Tibial nerve (tissue), 4 donors: ENCODE measurements around the gene MSRB1. TPM values are rescaled to one million over a fixed set of nuclear protein-coding genes. Genes with fewer than 3 reads are reported as not detected.
A peak's percentile ranks its signal among the peaks of the same experiment; 100 is the strongest.

Source experiments
- DNase-seq, 2 donors: peaks; one replicate each; pipeline ENCODE4 v3.0.0-alpha.2; 2019; ENCODE audit warnings: low spot score in 2 of 2
- H3K27ac ChIP-seq, 4 donors: fragments of 200-600 bp; sonication (generic) in 3 of 4; one replicate each; pipeline ENCODE4 v1.5.1; 2017 to 2019; ENCODE audit warnings: mild to moderate bottlenecking in 1 of 4
- H3K27me3 ChIP-seq, 2 donors: fragments of 200-600 bp; sonication (generic) in 1 of 2; one replicate each; pipeline versions ENCODE4 v1.5.1 to v1.6.0; 2017 to 2019
- H3K36me3 ChIP-seq, 3 donors: fragments of 200-600 bp; sonication (generic); one replicate each; pipeline ENCODE4 v1.5.1; 2018 to 2019
- H3K4me1 ChIP-seq, 4 donors: fragments of 200-600 bp; sonication (generic) in 3 of 4; one replicate each; pipeline ENCODE4 v1.5.1; 2017 to 2019
- H3K4me3 ChIP-seq, 4 donors: fragments of 200-600 bp; sonication (generic) in 3 of 4; one replicate each; pipeline ENCODE4 v1.5.1; 2017 to 2019; ENCODE audit warnings: mild to moderate bottlenecking in 1 of 4, moderate library complexity in 1 of 4
- H3K9me3 ChIP-seq, 4 donors: fragments of 200-600 bp; sonication (generic) in 3 of 4; one replicate each; pipeline ENCODE4 v1.5.1; 2017 to 2019
- EP300 ChIP-seq, 2 donors: sonication (generic); formaldehyde crosslinking; IDR thresholded peaks; one replicate each; pipeline ENCODE4 v1.6.1; 2017; ENCODE audit warnings: antibody characterized with exemption in 2 of 2, mild to moderate bottlenecking in 1 of 2
- POLR2A ChIP-seq, 2 donors: fragments of 450-650 bp; IDR thresholded peaks; one replicate each; pipeline ENCODE4 v1.6.1; 2017; ENCODE audit warnings: antibody characterized with exemption in 2 of 2, mild to moderate bottlenecking in 2 of 2, moderate library complexity in 2 of 2
- WGBS, 2 donors: methylation state at CpG; one replicate each; pipeline ENCODE4 v1.1.5; 2018; 5-methylcytosine and 5-hydroxymethylcytosine counted together
- total RNA-seq, 4 donors: library from RNA; depleted of rRNA; stranded (reverse); fragments of >200 nt; gene quantifications; one replicate each; pipeline ENCODE4 v1.1.0, GENCODE V29; 2016
- TF ChIP-seq, protein P1 (sequence below), 5 experiments: fragments of 200-600 bp in 3 of 5; fragments of 450-650 bp in 2 of 5; sonication (generic) in 3 of 5; IDR thresholded peaks; one replicate each; pipeline ENCODE4 v1.5.1; 2016 to 2019; ENCODE audit warnings: antibody characterized with exemption in 5 of 5, mild to moderate bottlenecking in 3 of 5, moderate library complexity in 2 of 5

The MSRB1 gene
- total RNA-seq, 4 donors from 2014 or later, result 22.5 to 46.1 (median 30.3) TPM

- no peak for DNase-seq
- H3K4me3 ChIP-seq, result peak overlapping the region in 1 of 4 donors; percentile 94
- peaks cover 0 to 42% of the 10 kb centered on the region in 2 donors for H3K27me3 ChIP-seq
- no peaks in the 10 kb centered on the region for H3K9me3 ChIP-seq
- H3K4me1 ChIP-seq, result peaks cover 0 to 41% (median 20%) of the 10 kb centered on the region in 4 donors
- TF ChIP-seq, protein P1, sequence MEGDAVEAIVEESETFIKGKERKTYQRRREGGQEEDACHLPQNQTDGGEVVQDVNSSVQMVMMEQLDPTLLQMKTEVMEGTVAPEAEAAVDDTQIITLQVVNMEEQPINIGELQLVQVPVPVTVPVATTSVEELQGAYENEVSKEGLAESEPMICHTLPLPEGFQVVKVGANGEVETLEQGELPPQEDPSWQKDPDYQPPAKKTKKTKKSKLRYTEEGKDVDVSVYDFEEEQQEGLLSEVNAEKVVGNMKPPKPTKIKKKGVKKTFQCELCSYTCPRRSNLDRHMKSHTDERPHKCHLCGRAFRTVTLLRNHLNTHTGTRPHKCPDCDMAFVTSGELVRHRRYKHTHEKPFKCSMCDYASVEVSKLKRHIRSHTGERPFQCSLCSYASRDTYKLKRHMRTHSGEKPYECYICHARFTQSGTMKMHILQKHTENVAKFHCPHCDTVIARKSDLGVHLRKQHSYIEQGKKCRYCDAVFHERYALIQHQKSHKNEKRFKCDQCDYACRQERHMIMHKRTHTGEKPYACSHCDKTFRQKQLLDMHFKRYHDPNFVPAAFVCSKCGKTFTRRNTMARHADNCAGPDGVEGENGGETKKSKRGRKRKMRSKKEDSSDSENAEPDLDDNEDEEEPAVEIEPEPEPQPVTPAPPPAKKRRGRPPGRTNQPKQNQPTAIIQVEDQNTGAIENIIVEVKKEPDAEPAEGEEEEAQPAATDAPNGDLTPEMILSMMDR (IDR thresholded peaks at IDR 0.05), result no peak
- TF ChIP-seq POLR2A (IDR thresholded peaks at IDR 0.05) (no peak), EP300 (IDR thresholded peaks at IDR 0.05) (no peak)
- peaks cover 0 to 26% (median 0%) of the 10 kb centered on the region in 3 donors for H3K36me3 ChIP-seq
- H3K27ac ChIP-seq, result peak overlapping the region in 1 of 4 donors; percentile 85
- 93 to 95% methylated on average over 12 of the region's 14 CpGs for WGBS, 2 donors
Observed at GRCh38 chr16:1985466-1986150, 42.6 kb upstream of the MSRB1 start.

GRCh38 chr16:1984347-1985225, 41.6 kb upstream of the MSRB1 start:
- no peak for DNase-seq
- H3K27me3 ChIP-seq, result peaks cover 0 to 44% of the 10 kb centered on the region in 2 donors
- no peak for TF ChIP-seq EP300 (IDR thresholded peaks at IDR 0.05)
- TF ChIP-seq, protein P1 (IDR thresholded peaks at IDR 0.05), result no peak
- no peak for TF ChIP-seq POLR2A (IDR thresholded peaks at IDR 0.05)
- H3K27ac ChIP-seq, result peak overlapping the region in 3 of 4 donors; percentile 74 to 86 (median 85)
- peak overlapping the region; percentile 56 to 94 (median 88) for H3K4me3 ChIP-seq
- no peaks in the 10 kb centered on the region for H3K9me3 ChIP-seq
- peaks cover 0 to 42% (median 22%) of the 10 kb centered on the region in 4 donors for H3K4me1 ChIP-seq
- H3K36me3 ChIP-seq, result peaks cover 0 to 26% (median 0%) of the 10 kb centered on the region in 3 donors
- WGBS, 2 donors, result 8 to 10% methylated on average over 44 to 48 of the region's 58 CpGs

DNA sequence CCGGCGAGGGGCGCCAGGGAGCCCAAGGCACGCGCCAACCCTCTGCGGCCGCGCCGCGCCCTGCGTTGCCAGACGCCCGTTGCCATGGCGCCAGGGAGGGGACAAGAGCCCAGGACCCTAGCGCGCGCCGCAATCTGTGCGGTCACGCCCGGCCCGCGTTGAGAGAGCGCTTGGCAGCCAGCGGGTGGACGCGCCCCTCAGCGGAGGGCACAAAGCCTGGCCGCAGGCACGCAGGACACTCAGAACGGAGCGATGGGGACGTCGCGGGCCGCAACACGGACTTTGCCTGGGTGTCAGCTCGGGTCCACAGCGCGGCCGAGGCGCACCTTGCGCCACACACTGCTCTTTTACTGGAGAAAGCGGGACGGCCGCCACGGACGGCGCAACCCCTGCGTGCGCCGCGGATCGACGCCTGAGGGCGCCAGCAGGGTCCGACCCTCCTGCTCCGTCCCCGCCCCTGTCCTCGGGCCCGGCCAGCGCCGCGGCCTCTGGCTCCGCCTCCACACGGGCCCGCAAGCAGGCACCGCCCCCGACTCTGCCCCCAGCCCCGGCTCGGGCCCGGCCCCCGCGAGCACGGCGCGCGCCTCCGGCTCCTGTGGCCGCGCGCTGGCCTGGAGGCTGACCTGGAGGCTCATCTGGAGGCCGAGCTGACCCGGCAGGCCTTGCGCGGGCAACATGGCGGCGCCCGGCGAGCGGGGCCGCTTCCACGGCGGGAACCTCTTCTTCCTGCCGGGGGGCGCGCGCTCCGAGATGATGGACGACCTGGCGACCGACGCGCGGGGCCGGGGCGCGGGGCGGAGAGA, 40.7 kb upstream of the MSRB1 start, which contains the start of gene GFER:
GFER (plus strand) TSS at position 650 of the 803 bp plus-strand sequence; CDS start at position 676, 26 bp downstream.
- H3K36me3 ChIP-seq, result peaks cover 0 to 34% (median 0%) of the 10 kb centered on the region in 3 donors
- H3K27ac ChIP-seq, result peak within 1 kb of the TSS in 3 of 4 donors; percentile 80 to 86 (median 85)
- peaks cover 0 to 46% (median 24%) of the 10 kb centered on the region in 4 donors for H3K4me1 ChIP-seq
- WGBS, 2 donors, result 1 to 7% methylated on average over 9 to 33 of the region's 109 CpGs
- H3K27me3 ChIP-seq, result peaks cover 0 to 44% of the 10 kb centered on the region in 2 donors
- H3K4me3 ChIP-seq, result peak within 1 kb of the TSS; percentile 56 to 94 (median 88)
- no peaks in the 10 kb centered on the region for H3K9me3 ChIP-seq
- peak in 1 of 2 donors; percentile 64 for TF ChIP-seq EP300 (IDR thresholded peaks at IDR 0.05)
- TF ChIP-seq, protein P1 (IDR thresholded peaks at IDR 0.05), result peak in 4 of 5 experiments; percentile 20 to 62 (median 45)
- no peak for TF ChIP-seq POLR2A (IDR thresholded peaks at IDR 0.05)
- DNase-seq, result peak; percentile 71 to 78

GRCh38 chr16:1982991-1983543, 40.1 kb upstream of the MSRB1 start:
- peak overlapping the region; percentile 56 to 94 (median 70) for H3K4me3 ChIP-seq
- peaks cover 0 to 41% (median 4%) of the 10 kb centered on the region in 3 donors for H3K36me3 ChIP-seq
- H3K4me1 ChIP-seq, result peaks cover 0 to 46% (median 24%) of the 10 kb centered on the region in 4 donors
- TF ChIP-seq, protein P1 (IDR thresholded peaks at IDR 0.05), result no peak
- TF ChIP-seq EP300 (IDR thresholded peaks at IDR 0.05) (no peak), POLR2A (IDR thresholded peaks at IDR 0.05) (no peak)
- H3K27ac ChIP-seq, result peak overlapping the region in 2 of 4 donors; percentile 85 to 86
- WGBS, 2 donors, result 20 to 30% methylated on average over 17 to 19 of the region's 19 CpGs
- H3K27me3 ChIP-seq, result peaks cover 0 to 44% of the 10 kb centered on the region in 2 donors
- DNase-seq, result no peak
- H3K9me3 ChIP-seq, result no peaks in the 10 kb centered on the region
